Immature natural killer cell (primary cell): ENCODE data around the gene ZNF470. TPM values are rescaled to one million over a fixed set of nuclear protein-coding genes. Genes with fewer than 3 reads are reported as not detected.

Experiments used
- DNase-seq, 3 donors: peaks; one replicate each; pipeline ENCODE4 v3.0.0; 2022; ENCODE audit warnings: mixed read lengths in 1 of 3
- H3K27ac Mint-ChIP-seq, 6 donors: one replicate each; pipeline ENCODE4 v1.8.0; 2020; ENCODE audit warnings: mixed read lengths in 6 of 6, mild to moderate bottlenecking in 5 of 6, inconsistent platforms in 4 of 6, moderate library complexity in 3 of 6
- H3K27me3 Mint-ChIP-seq, 3 donors: one replicate each; pipeline ENCODE4 v1.8.0; 2020 to 2021; ENCODE audit warnings: low read depth in 3 of 3, mild to moderate bottlenecking in 3 of 3, mixed read lengths in 3 of 3, moderate library complexity in 3 of 3, inconsistent platforms in 1 of 3
- H3K36me3 Mint-ChIP-seq, 3 donors: one replicate each; pipeline ENCODE4 v1.8.0; 2020; ENCODE audit warnings: mixed read lengths in 3 of 3, inconsistent platforms in 2 of 3, mild to moderate bottlenecking in 2 of 3
- H3K4me1 Mint-ChIP-seq, 2 donors: one replicate each; pipeline ENCODE4 v1.8.0; 2020; ENCODE audit warnings: inconsistent platforms in 2 of 2, mild to moderate bottlenecking in 2 of 2, mixed read lengths in 2 of 2, moderate library complexity in 1 of 2
- H3K4me3 Mint-ChIP-seq, 5 donors: one replicate each; pipeline ENCODE4 v1.8.0; 2020; ENCODE audit warnings: mild to moderate bottlenecking in 5 of 5, mixed read lengths in 5 of 5, inconsistent platforms in 3 of 5, moderate library complexity in 3 of 5
- H3K9me3 Mint-ChIP-seq, 6 donors: one replicate each; pipeline ENCODE4 v1.8.0; 2020; ENCODE audit warnings: mild to moderate bottlenecking in 6 of 6, mixed read lengths in 6 of 6, inconsistent platforms in 4 of 6, moderate library complexity in 3 of 6
- polyA plus RNA-seq, 3 donors: library from polyadenylated mRNA; unstranded; fragments of 300-500 nt; fragmentation: Illumina TruSeq; gene quantifications; one replicate each; pipeline ENCODE4 v1.2.3, GENCODE V29; 2021

ZNF470 gene
- polyA plus RNA-seq, 3 donors from 2014 or later, result 1.7 to 2.9 TPM; not detected in 1

GRCh38 chr19:56577719-56578602 lies 10.7 kb downstream of the ZNF470 start:
- peaks cover 0 to 4% (median 2%) of the 10 kb centered on the region in 3 donors for H3K27me3 Mint-ChIP-seq
- peaks cover 46 to 56% (median 54%) of the 10 kb centered on the region in 3 donors for H3K36me3 Mint-ChIP-seq

GRCh38 chr19:56594446-56594782 lies 27.1 kb downstream of the ZNF470 start:
- H3K36me3 Mint-ChIP-seq, result peaks cover 7 to 22% (median 7%) of the 10 kb centered on the region in 3 donors
- H3K9me3 Mint-ChIP-seq, result peaks cover 0 to 9% (median 3%) of the 10 kb centered on the region in 6 donors
- peak overlapping the region in 3 of 6 donors; percentile 51 to 81 (median 62) for H3K27ac Mint-ChIP-seq
- peaks cover 19 to 29% of the 10 kb centered on the region in 2 donors for H3K4me1 Mint-ChIP-seq
- DNase-seq, result no peak
- H3K4me3 Mint-ChIP-seq, result peak overlapping the region; percentile 82 to 94 (median 92)
- peaks cover 1 to 6% (median 2%) of the 10 kb centered on the region in 3 donors for H3K27me3 Mint-ChIP-seq

More at GRCh38 chr19:56577719-56578602, 10.7 kb downstream of the ZNF470 start:
- H3K9me3 Mint-ChIP-seq, result peaks cover 57 to 98% (median 96%) of the 10 kb centered on the region in 6 donors
- no peak for DNase-seq
- no peak overlapping the region for H3K4me3 Mint-ChIP-seq
- no peaks in the 10 kb centered on the region for H3K4me1 Mint-ChIP-seq
- H3K27ac Mint-ChIP-seq, result no peak overlapping the region

- peaks cover 7 to 22% (median 7%) of the 10 kb centered on the region in 3 donors for H3K36me3 Mint-ChIP-seq
- peaks cover 19 to 30% of the 10 kb centered on the region in 2 donors for H3K4me1 Mint-ChIP-seq
- peak within 1 kb of the TSS; percentile 82 to 94 (median 92) for H3K4me3 Mint-ChIP-seq
- DNase-seq, result peak; percentile 79 to 85 (median 82)
- H3K9me3 Mint-ChIP-seq, result peaks cover 0 to 8% (median 3%) of the 10 kb centered on the region in 6 donors
- peaks cover 1 to 6% (median 2%) of the 10 kb centered on the region in 3 donors for H3K27me3 Mint-ChIP-seq
- H3K27ac Mint-ChIP-seq, result peak within 1 kb of the TSS; percentile 36 to 90 (median 84)
Observed at GRCh38 chr19:56594783-56595547, 27.7 kb downstream of the ZNF470 start, which contains the start of gene ZNF71. Gene ZNF71, plus strand, starts transcription at chr19:56595302. Its CDS starts 6,257 bp downstream, at chr19:56601559.

GRCh38 chr19:56595548-56595899 lies 28.3 kb downstream of the ZNF470 start:
- no peak for DNase-seq
- Mint-ChIP-seq H3K27ac (peak overlapping the region in 5 of 6 donors; percentile 58 to 90 (median 89)), H3K36me3 (peaks cover 9 to 25% (median 9%) of the 10 kb centered on the region in 3 donors), H3K4me1 (peaks cover 19 to 30% of the 10 kb centered on the region in 2 donors), H3K27me3 (peaks cover 1 to 6% (median 2%) of the 10 kb centered on the region in 3 donors), H3K4me3 (peak overlapping the region; percentile 82 to 94 (median 92)), H3K9me3 (peaks cover 0 to 7% (median 2%) of the 10 kb centered on the region in 6 donors)

GRCh38 chr19:56596676-56597075 lies 29.4 kb downstream of the ZNF470 start:
- peaks cover 21 to 37% (median 21%) of the 10 kb centered on the region in 3 donors for H3K36me3 Mint-ChIP-seq
- H3K27ac Mint-ChIP-seq, result no peak overlapping the region
- no peak for DNase-seq
- peaks cover 22 to 30% of the 10 kb centered on the region in 2 donors for H3K4me1 Mint-ChIP-seq
- H3K27me3 Mint-ChIP-seq, result peaks cover 0 to 4% (median 2%) of the 10 kb centered on the region in 3 donors
- H3K9me3 Mint-ChIP-seq, result peaks cover 2 to 8% (median 4%) of the 10 kb centered on the region in 6 donors
- peak overlapping the region in 4 of 5 donors; percentile 89 to 94 (median 92) for H3K4me3 Mint-ChIP-seq

GRCh38 chr19:56597696-56598095 lies 30.4 kb downstream of the ZNF470 start:
- Mint-ChIP-seq H3K4me1 (peaks cover 22 to 30% of the 10 kb centered on the region in 2 donors), H3K27ac (no peak overlapping the region), H3K9me3 (peaks cover 2 to 12% (median 7%) of the 10 kb centered on the region in 6 donors)

GRCh38 chr19:56601375-56601774 lies 34.1 kb downstream of the ZNF470 start:
- peaks cover 11 to 41% (median 34%) of the 10 kb centered on the region in 6 donors for H3K9me3 Mint-ChIP-seq
- H3K27me3 Mint-ChIP-seq, result no peaks in the 10 kb centered on the region
- no peak for DNase-seq
- H3K4me1 Mint-ChIP-seq, result peaks cover 9 to 19% of the 10 kb centered on the region in 2 donors
- no peak overlapping the region for H3K4me3 Mint-ChIP-seq
- H3K27ac Mint-ChIP-seq, result no peak overlapping the region
- peaks cover 56 to 71% (median 62%) of the 10 kb centered on the region in 3 donors for H3K36me3 Mint-ChIP-seq

More at GRCh38 chr19:56597696-56598095, 30.4 kb downstream of the ZNF470 start:
- Mint-ChIP-seq H3K27me3 (peaks cover 0 to 4% (median 2%) of the 10 kb centered on the region in 3 donors), H3K36me3 (peaks cover 30 to 47% (median 31%) of the 10 kb centered on the region in 3 donors), H3K4me3 (no peak overlapping the region)
- no peak for DNase-seq

- Mint-ChIP-seq H3K27me3 (no peaks in the 10 kb centered on the region), H3K36me3 (peaks cover 64 to 71% (median 69%) of the 10 kb centered on the region in 3 donors), H3K4me1 (peaks cover 8 to 13% of the 10 kb centered on the region in 2 donors), H3K27ac (no peak overlapping the region), H3K4me3 (no peak overlapping the region), H3K9me3 (peaks cover 26 to 62% (median 54%) of the 10 kb centered on the region in 6 donors)
- DNase-seq, result no peak
Observed at GRCh38 chr19:56603829-56604228, 36.6 kb downstream of the ZNF470 start.

GRCh38 chr19:56608274-56608964 lies 41.2 kb downstream of the ZNF470 start:
- H3K27ac Mint-ChIP-seq, result no peak overlapping the region
- peaks cover 0 to 3% of the 10 kb centered on the region in 2 donors for H3K4me1 Mint-ChIP-seq
- peaks cover 68 to 77% (median 76%) of the 10 kb centered on the region in 3 donors for H3K36me3 Mint-ChIP-seq
- H3K4me3 Mint-ChIP-seq, result peak overlapping the region in 1 of 5 donors; percentile 13
- H3K9me3 Mint-ChIP-seq, result peaks cover 34 to 96% (median 76%) of the 10 kb centered on the region in 6 donors
- DNase-seq, result no peak
- peaks cover 0 to 2% (median 0%) of the 10 kb centered on the region in 3 donors for H3K27me3 Mint-ChIP-seq

- no peak for DNase-seq
- H3K9me3 Mint-ChIP-seq, result peaks cover 36 to 99% (median 85%) of the 10 kb centered on the region in 6 donors
Observed at GRCh38 chr19:56611288-56611687, 44.0 kb downstream of the ZNF470 start.

GRCh38 chr19:56612737-56613136 lies 45.5 kb downstream of the ZNF470 start:
- no peak for DNase-seq
- H3K9me3 Mint-ChIP-seq, result peaks cover 35 to 100% (median 86%) of the 10 kb centered on the region in 6 donors
- H3K27ac Mint-ChIP-seq, result no peak overlapping the region
- peaks cover 87 to 93% (median 89%) of the 10 kb centered on the region in 3 donors for H3K36me3 Mint-ChIP-seq
- H3K4me1 Mint-ChIP-seq, result peaks cover 6 to 17% of the 10 kb centered on the region in 2 donors
- no peak overlapping the region for H3K4me3 Mint-ChIP-seq
- H3K27me3 Mint-ChIP-seq, result peaks cover 0 to 3% (median 0%) of the 10 kb centered on the region in 3 donors

More at GRCh38 chr19:56611288-56611687, 44.0 kb downstream of the ZNF470 start:
- Mint-ChIP-seq H3K4me1 (peaks cover 3 to 10% of the 10 kb centered on the region in 2 donors), H3K27ac (no peak overlapping the region), H3K4me3 (no peak overlapping the region), H3K27me3 (peaks cover 0 to 3% (median 0%) of the 10 kb centered on the region in 3 donors), H3K36me3 (peaks cover 77 to 84% (median 82%) of the 10 kb centered on the region in 3 donors)

GRCh38 chr19:56613639-56614038 lies 46.4 kb downstream of the ZNF470 start:
- Mint-ChIP-seq H3K4me3 (no peak overlapping the region), H3K9me3 (peaks cover 35 to 99% (median 86%) of the 10 kb centered on the region in 6 donors)

More at GRCh38 chr19:56613639-56614038, 46.4 kb downstream of the ZNF470 start:
- H3K27me3 Mint-ChIP-seq, result peaks cover 0 to 3% (median 0%) of the 10 kb centered on the region in 3 donors
- no peak for DNase-seq
- peaks cover 84 to 94% (median 89%) of the 10 kb centered on the region in 3 donors for H3K36me3 Mint-ChIP-seq
- H3K27ac Mint-ChIP-seq, result no peak overlapping the region
- peaks cover 8 to 21% of the 10 kb centered on the region in 2 donors for H3K4me1 Mint-ChIP-seq
